Uterus (tissue), 2 donors: ENCODE measurements around the gene SPIB.

Experiments used
- CTCF ChIP-seq, 4 experiments: fragments of 200-600 bp in 2 of 4; fragments of 450-650 bp in 2 of 4; sonication (generic) in 2 of 4; IDR thresholded peaks; one replicate each; pipeline ENCODE4 v1.5.1; 2016 to 2019; ENCODE audit warnings: antibody characterized with exemption in 4 of 4, mild to moderate bottlenecking in 2 of 4, moderate library complexity in 1 of 4
- POLR2A ChIP-seq, 2 donors: fragments of 450-650 bp; IDR thresholded peaks; one replicate each; pipeline ENCODE4 v1.6.1; 2016; ENCODE audit warnings: antibody characterized with exemption in 2 of 2, mild to moderate bottlenecking in 1 of 2, moderate library complexity in 1 of 2

GRCh38 chr19:50383001-50383851 lies 35.5 kb upstream of the SPIB start:
- TF ChIP-seq CTCF (IDR thresholded peaks at IDR 0.05) = no peak
- TF ChIP-seq POLR2A (IDR thresholded peaks at IDR 0.05) = no peak
